H9 (cell line): ENCODE data around the gene NRXN3. TPM values are rescaled to one million over a fixed set of nuclear protein-coding genes. Genes with fewer than 3 reads are reported as not detected.

Source experiments
- DNase-seq: peaks from one replicate; pipeline ENCODE4 v3.0.0-alpha.2; 2017
- H2AFZ ChIP-seq: one replicate; pipeline ENCODE4 v1.6.1; 2013; ENCODE audit warnings: mild to moderate bottlenecking, low read length, control low read depth, moderate library complexity
- H2AK5ac ChIP-seq: 2 replicates; pipeline ENCODE4 v1.6.1; 2013; ENCODE audit warnings: low read length, control low read depth, mixed read lengths; ENCODE audit not compliant: insufficient read length
- H2BK120ac ChIP-seq: one replicate; pipeline ENCODE4 v1.6.1; 2013; ENCODE audit warnings: low read depth, mild to moderate bottlenecking, low read length, control low read depth, inconsistent platforms; ENCODE audit not compliant: poor library complexity, severe bottlenecking
- H2BK12ac ChIP-seq: 2 replicates; pipeline ENCODE4 v1.6.1; 2013; ENCODE audit warnings: low read length, control low read depth, mixed read lengths, low read depth; ENCODE audit not compliant: insufficient read length
- H2BK15ac ChIP-seq: 2 replicates; pipeline ENCODE4 v1.6.1; 2013; ENCODE audit warnings: low read depth, low read length, control low read depth
- H2BK20ac ChIP-seq: one replicate; pipeline ENCODE4 v1.6.1; 2013; ENCODE audit warnings: low read depth, mild to moderate bottlenecking, low read length, control low read depth, inconsistent platforms; ENCODE audit not compliant: poor library complexity, severe bottlenecking
- H2BK5ac ChIP-seq: 2 replicates; pipeline ENCODE4 v1.6.1; 2013; ENCODE audit warnings: low read length, control low read depth, mixed read lengths; ENCODE audit not compliant: insufficient read length
- H3K14ac ChIP-seq: 2 replicates; pipeline ENCODE4 v1.6.1; 2013; ENCODE audit warnings: low read length, control low read depth; ENCODE audit not compliant: insufficient read depth
- H3K18ac ChIP-seq: 2 replicates; pipeline ENCODE4 v1.6.1; 2013; ENCODE audit warnings: low read depth, mild to moderate bottlenecking, mixed read lengths, low read length, control low read depth; ENCODE audit not compliant: insufficient read length
- H3K23ac ChIP-seq: 2 replicates; pipeline ENCODE4 v1.6.1; 2013; ENCODE audit warnings: low read length, control low read depth, mixed read lengths, low read depth; ENCODE audit not compliant: insufficient read length
- H3K23me2 ChIP-seq: 2 replicates; pipeline ENCODE4 v1.6.1; 2013; ENCODE audit warnings: low read depth, mild to moderate bottlenecking, mixed read lengths, low read length, control low read depth; ENCODE audit not compliant: insufficient read length, poor library complexity, severe bottlenecking
- H3K27ac ChIP-seq: 2 replicates; pipeline ENCODE4 v1.5.1; 2013; ENCODE audit warnings: low read length, control low read depth, mixed read lengths, low read depth; ENCODE audit not compliant: insufficient read length
- H3K27me3 ChIP-seq: 2 replicates; pipeline ENCODE4 v1.6.1; 2013; ENCODE audit warnings: low read length, control low read depth, inconsistent platforms; ENCODE audit not compliant: insufficient read depth
- H3K4ac ChIP-seq: 2 replicates; pipeline ENCODE4 v1.6.1; 2013; ENCODE audit warnings: low read depth, mild to moderate bottlenecking, control low read depth, inconsistent platforms, low read length, moderate library complexity
- H3K4me1 ChIP-seq: 2 replicates; pipeline ENCODE4 v1.6.1; 2013; ENCODE audit warnings: low read length, control low read depth, inconsistent platforms; ENCODE audit not compliant: insufficient read depth
- H3K4me2 ChIP-seq: 2 replicates; pipeline ENCODE4 v1.6.1; 2013; ENCODE audit warnings: low read length, control low read depth, mixed read lengths; ENCODE audit not compliant: insufficient read length, insufficient read depth
- H3K56ac ChIP-seq: 2 replicates; pipeline ENCODE4 v1.6.1; 2013; ENCODE audit warnings: low read depth, mild to moderate bottlenecking, mixed read lengths, low read length, control low read depth; ENCODE audit not compliant: insufficient read length
- H3K79me1 ChIP-seq: 2 replicates; pipeline ENCODE4 v1.6.1; 2013; ENCODE audit warnings: low read depth, mild to moderate bottlenecking, moderate library complexity, low read length, control low read depth, inconsistent platforms; ENCODE audit not compliant: insufficient read depth, poor library complexity, severe bottlenecking
- H3K79me2 ChIP-seq: 2 replicates; pipeline ENCODE4 v1.6.1; 2013; ENCODE audit warnings: low read length, control low read depth, inconsistent platforms; ENCODE audit not compliant: insufficient read depth
- H3K9ac ChIP-seq: 2 replicates; pipeline ENCODE4 v1.6.1; 2013; ENCODE audit warnings: low read length, control low read depth, mixed read lengths; ENCODE audit not compliant: insufficient read length; ENCODE audit errors: extremely low read depth
- H3K9me3 ChIP-seq: one replicate; pipeline ENCODE4 v1.6.1; 2013; ENCODE audit warnings: low read depth, low read length, inconsistent platforms; ENCODE audit not compliant: control insufficient read depth
- H3T11ph ChIP-seq: one replicate; pipeline ENCODE4 v1.6.1; 2013; ENCODE audit warnings: mild to moderate bottlenecking, low read length, control low read depth, inconsistent platforms
- H4K20me1 ChIP-seq: one replicate; pipeline ENCODE4 v1.6.1; 2013; ENCODE audit not compliant: control insufficient read depth, insufficient read length, insufficient read depth
- H4K5ac ChIP-seq: 2 replicates; pipeline ENCODE4 v1.6.1; 2013; ENCODE audit warnings: low read depth, mild to moderate bottlenecking, mixed read lengths, low read length, control low read depth; ENCODE audit not compliant: insufficient read length
- H4K8ac ChIP-seq: replicated peaks from 2 replicates; pipeline ENCODE4 v1.6.1; 2013; ENCODE audit warnings: low read length, control low read depth, mixed read lengths, low read depth; ENCODE audit not compliant: insufficient read length
- H4K91ac ChIP-seq: 2 replicates; pipeline ENCODE4 v1.6.1; 2013; ENCODE audit warnings: low read depth, mild to moderate bottlenecking, moderate library complexity, mixed read lengths, low read length, control low read depth; ENCODE audit not compliant: insufficient read length
- H3K27ac Mint-ChIP-seq, 3 experiments: 2 replicates in 2 of 3; 3 replicates in 1 of 3; pipeline ENCODE4 v1.8.0; 2020 to 2021; ENCODE audit warnings: mixed read lengths in 3 of 3, mild to moderate bottlenecking in 1 of 3, moderate library complexity in 1 of 3
- H3K27me3 Mint-ChIP-seq: 2 replicates; pipeline ENCODE4 v1.8.0; 2021; ENCODE audit warnings: low read depth, mild to moderate bottlenecking, moderate library complexity, mixed read lengths
- H3K36me3 Mint-ChIP-seq, 3 experiments: 2 replicates in 2 of 3; 3 replicates in 1 of 3; pipeline ENCODE4 v1.8.0; 2020 to 2021; ENCODE audit warnings: low read depth in 3 of 3, mixed read lengths in 3 of 3; ENCODE audit not compliant: insufficient read depth in 1 of 3
- H3K4me1 Mint-ChIP-seq, 2 experiments: 2 replicates each; pipeline ENCODE4 v1.8.0; 2020; ENCODE audit warnings: mixed read lengths in 2 of 2
- H3K4me3 Mint-ChIP-seq, 2 experiments: 2 replicates in 1 of 2; 3 replicates in 1 of 2; pipeline ENCODE4 v1.8.0; 2020 to 2021; ENCODE audit warnings: mild to moderate bottlenecking in 2 of 2, mixed read lengths in 2 of 2, moderate library complexity in 1 of 2
- H3K9me3 Mint-ChIP-seq, 2 experiments: 2 replicates in 1 of 2; 3 replicates in 1 of 2; pipeline ENCODE4 v1.8.0; 2020; ENCODE audit warnings: mild to moderate bottlenecking in 2 of 2, mixed read lengths in 2 of 2, moderate library complexity in 1 of 2
- WGBS: extraction: QIAGEN DNeasy Blood & Tissue Kit; methylation state at CpG from one replicate; pipeline ENCODE4 v1.1.7; 2013; ENCODE audit warnings: missing lambda C conversion rate, low lambda C conversion rate, mixed read lengths; ENCODE audit not compliant: insufficient read length; ENCODE audit errors: extremely low coverage; 5-methylcytosine and 5-hydroxymethylcytosine counted together
- total RNA-seq: library from RNA; stranded (reverse); gene quantifications from 2 replicates; pipeline ENCODE4 v1.2.1, GENCODE V29; 2021
- TF ChIP-seq, protein P1 (sequence below): fragments of 200-600 bp; sonication (generic); conservative IDR thresholded peaks from 3 replicates; pipeline ENCODE4 v1.8.0; 2021; ENCODE audit warnings: antibody characterized with exemption, mild to moderate bottlenecking

The NRXN3 gene
- total RNA-seq, 1 experiment from 2014 or later, result 1.8 TPM

DNA sequence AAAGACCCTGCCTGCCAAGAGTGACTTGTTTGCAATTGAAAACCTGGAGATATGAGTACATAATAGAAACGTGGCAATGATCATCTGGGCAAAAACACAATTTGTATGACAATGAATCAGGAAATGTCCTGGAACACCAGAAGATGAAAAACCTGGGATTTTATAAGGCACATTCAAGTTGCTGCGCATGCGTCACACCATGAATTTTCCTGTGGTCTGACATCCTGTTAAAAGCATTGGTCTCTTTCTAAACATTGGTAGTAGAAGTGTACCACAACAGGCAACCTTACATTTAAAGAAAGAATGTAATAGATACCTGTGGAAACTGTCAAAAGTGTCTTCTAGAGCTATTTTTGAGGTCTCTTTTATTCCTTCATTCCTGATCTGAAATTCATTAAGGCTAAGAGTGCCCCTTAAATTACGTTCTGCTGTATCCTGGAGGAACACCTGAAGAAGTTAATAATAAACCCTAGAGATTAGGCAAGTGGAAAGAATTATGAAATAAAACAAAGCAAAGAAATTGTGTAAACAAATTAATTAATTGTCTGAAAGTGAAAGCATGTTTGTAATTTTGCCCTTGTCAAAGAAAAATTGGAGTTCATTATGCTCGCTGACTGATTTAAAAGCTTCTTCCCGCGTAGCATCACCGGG is 1364.7 kb downstream of the NRXN3 start:
- H2BK15ac ChIP-seq, result no peak overlapping the region
- H3K4me1 ChIP-seq, result no peaks in the 10 kb centered on the region; the same call in 1 of the 2 replicates
- H3K23ac ChIP-seq, result no peak overlapping the region
- H4K5ac ChIP-seq, result no peak overlapping the region
- H3K27me3 ChIP-seq, result no peaks in the 10 kb centered on the region
- no peak overlapping the region for H4K8ac ChIP-seq
- H2AK5ac ChIP-seq, result no peak overlapping the region
- no peak overlapping the region for H3K14ac ChIP-seq
- H2BK120ac ChIP-seq, result no peak overlapping the region
- H3K9me3 ChIP-seq, result no peaks in the 10 kb centered on the region
- H3K4ac ChIP-seq, result no peak overlapping the region
- H3K18ac ChIP-seq, result no peak overlapping the region
- no peak overlapping the region for H2BK5ac ChIP-seq
- H3K23me2 ChIP-seq, result no peaks in the 10 kb centered on the region
- H4K91ac ChIP-seq, result no peak overlapping the region
- no peak overlapping the region for H2AFZ ChIP-seq
- H3K4me2 ChIP-seq, result no peak overlapping the region
- no peak overlapping the region for H2BK20ac ChIP-seq
- no peak for DNase-seq
- no peaks in the 10 kb centered on the region; a peak in 1 of 7 replicates for H3K36me3 Mint-ChIP-seq
- H3K79me1 ChIP-seq, result no peaks in the 10 kb centered on the region
- H3K56ac ChIP-seq, result no peak overlapping the region
- H3K27me3 Mint-ChIP-seq, result no peaks in the 10 kb centered on the region
- no peak overlapping the region for H3T11ph ChIP-seq
- no peak overlapping the region for H2BK12ac ChIP-seq
- no peak overlapping the region for H3K9ac ChIP-seq
- TF ChIP-seq, protein P1, sequence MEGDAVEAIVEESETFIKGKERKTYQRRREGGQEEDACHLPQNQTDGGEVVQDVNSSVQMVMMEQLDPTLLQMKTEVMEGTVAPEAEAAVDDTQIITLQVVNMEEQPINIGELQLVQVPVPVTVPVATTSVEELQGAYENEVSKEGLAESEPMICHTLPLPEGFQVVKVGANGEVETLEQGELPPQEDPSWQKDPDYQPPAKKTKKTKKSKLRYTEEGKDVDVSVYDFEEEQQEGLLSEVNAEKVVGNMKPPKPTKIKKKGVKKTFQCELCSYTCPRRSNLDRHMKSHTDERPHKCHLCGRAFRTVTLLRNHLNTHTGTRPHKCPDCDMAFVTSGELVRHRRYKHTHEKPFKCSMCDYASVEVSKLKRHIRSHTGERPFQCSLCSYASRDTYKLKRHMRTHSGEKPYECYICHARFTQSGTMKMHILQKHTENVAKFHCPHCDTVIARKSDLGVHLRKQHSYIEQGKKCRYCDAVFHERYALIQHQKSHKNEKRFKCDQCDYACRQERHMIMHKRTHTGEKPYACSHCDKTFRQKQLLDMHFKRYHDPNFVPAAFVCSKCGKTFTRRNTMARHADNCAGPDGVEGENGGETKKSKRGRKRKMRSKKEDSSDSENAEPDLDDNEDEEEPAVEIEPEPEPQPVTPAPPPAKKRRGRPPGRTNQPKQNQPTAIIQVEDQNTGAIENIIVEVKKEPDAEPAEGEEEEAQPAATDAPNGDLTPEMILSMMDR, result no peak
- no peak overlapping the region for H3K4me3 Mint-ChIP-seq
- no peak overlapping the region for H3K27ac ChIP-seq
- no peaks in the 10 kb centered on the region; a peak in 1 of 5 replicates for H3K9me3 Mint-ChIP-seq
- H3K79me2 ChIP-seq, result no peaks in the 10 kb centered on the region
- no peaks in the 10 kb centered on the region for H4K20me1 ChIP-seq
- H3K4me1 Mint-ChIP-seq, result peaks cover 8 to 10% of the 10 kb centered on the region in 2 experiments
- no CpG with 5 or more reads among the region's 8 CpGs for whole genome bisulfite sequencing
- no peak overlapping the region for H3K27ac Mint-ChIP-seq
